Esophagus muscularis mucosa (tissue), 4 donors: ENCODE results near the gene CYP2C8.

Experiments
- CTCF ChIP-seq, 3 experiments: fragments of 200-600 bp in 2 of 3; fragments of 450-650 bp in 1 of 3; sonication (generic) in 2 of 3; IDR thresholded peaks; one replicate each; pipeline ENCODE4 v1.5.1; 2017 to 2019; ENCODE audit warnings: antibody characterized with exemption in 3 of 3, mild to moderate bottlenecking in 2 of 3, moderate library complexity in 1 of 3
- EP300 ChIP-seq: sonication (generic); formaldehyde crosslinking; IDR thresholded peaks from one replicate; pipeline ENCODE4 v1.6.1; 2017; ENCODE audit warnings: antibody characterized with exemption
- POLR2A ChIP-seq: fragments of 450-650 bp; IDR thresholded peaks from one replicate; pipeline ENCODE4 v1.6.1; 2017; ENCODE audit warnings: antibody characterized with exemption, moderate library complexity, mild to moderate bottlenecking, low read depth
- POLR2AphosphoS5 ChIP-seq, 2 donors: sonication (generic); formaldehyde crosslinking; IDR thresholded peaks; one replicate each; pipeline ENCODE4 v1.6.1; 2017; ENCODE audit warnings: antibody characterized with exemption in 2 of 2

GRCh38 chr10:94989192-94989591 is 80.1 kb downstream of the CYP2C8 start:
- TF ChIP-seq CTCF (IDR thresholded peaks at IDR 0.05) (no peak), POLR2A (no peak), EP300 (no peak), POLR2AphosphoS5 (IDR thresholded peaks at IDR 0.05) (no peak)
